CD4-positive, alpha-beta T cell treated with Interleukin-17A for 1 hour (primary cell): ENCODE measurements around the gene BPIFB4.
"Not testable (repeated sequence)": the region's sequence is repeated elsewhere in the genome, so short reads cannot be mapped to it uniquely, and the experiment has no call there.

Experiments used
- DNase-seq: peaks from one replicate; pipeline ENCODE4 v3.0.0-alpha.2; 2020

The BPIFB4 gene

GRCh38 chr20:33122297-33122696 lies 42.9 kb downstream of the BPIFB4 start:
- not testable (repeated sequence) for DNase-seq

DNA sequence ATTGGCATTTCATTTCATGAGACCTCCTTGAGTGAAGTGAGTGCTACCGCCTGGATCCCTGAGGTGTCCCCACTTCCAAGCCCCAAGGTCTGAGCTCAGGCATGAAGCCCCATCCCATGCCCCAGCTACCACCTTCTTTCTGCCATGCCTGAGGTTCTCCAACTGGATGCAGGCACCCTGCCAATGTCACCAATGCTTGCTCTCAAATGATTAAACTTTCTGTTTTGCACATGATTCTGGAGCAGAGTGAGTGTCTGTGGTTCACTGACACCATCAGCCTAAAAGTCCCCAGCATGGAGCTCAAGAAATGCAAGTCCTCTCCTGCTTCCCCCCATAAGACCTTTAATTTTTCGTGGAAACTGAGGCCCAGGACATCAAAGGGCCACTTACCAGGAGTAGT lies 44.8 kb downstream of the BPIFB4 start:
- DNase-seq = no peak

DNA sequence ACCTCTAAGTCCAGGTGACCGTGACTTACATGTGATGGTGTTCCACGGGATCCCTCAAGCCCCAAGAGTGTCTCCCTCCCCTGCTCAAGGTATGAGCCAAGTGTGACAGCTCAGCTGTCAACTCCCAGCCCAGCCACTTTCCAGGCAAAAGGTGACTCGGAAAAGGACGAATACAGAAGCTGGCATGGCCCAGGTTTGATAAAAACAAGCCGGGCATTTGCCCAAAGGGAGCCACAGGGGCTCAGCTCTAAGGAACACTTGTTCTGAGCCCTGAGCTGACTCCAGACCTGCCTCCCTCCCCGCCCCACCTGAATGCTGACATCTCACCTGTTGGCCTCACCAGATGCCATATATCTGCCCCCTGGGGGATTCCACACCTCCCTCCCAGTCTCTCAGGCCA lies 45.6 kb downstream of the BPIFB4 start:
- no peak for DNase-seq

GRCh38 chr20:33125983-33126382 lies 46.5 kb downstream of the BPIFB4 start:
- no peak for DNase-seq

- DNase-seq = no peak
Measured at GRCh38 chr20:33127422-33128097, 48.1 kb downstream of the BPIFB4 start.

DNA sequence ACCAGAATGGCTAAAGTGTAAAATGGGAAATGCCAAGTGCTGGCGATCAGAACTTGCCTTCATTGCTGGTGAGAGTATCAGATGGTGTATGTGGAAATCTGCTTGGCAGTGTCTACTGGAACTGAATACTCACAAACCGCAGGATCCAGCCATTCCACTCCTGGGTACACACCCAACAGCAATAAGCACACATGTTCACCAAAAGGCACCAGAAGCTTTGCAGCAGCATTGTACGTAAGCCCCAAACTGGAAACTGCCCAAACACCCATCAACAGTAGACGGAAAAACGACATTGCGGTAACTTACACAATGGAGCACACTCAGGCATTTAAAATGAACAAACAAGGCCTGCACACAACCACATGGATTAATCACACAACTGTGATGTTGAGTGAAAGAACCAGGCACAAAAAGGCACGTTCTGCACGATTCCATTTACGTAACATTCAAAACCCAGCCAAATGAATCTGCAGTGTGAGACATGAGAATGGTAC lies 51.2 kb downstream of the BPIFB4 start:
- DNase-seq = no peak

DNA sequence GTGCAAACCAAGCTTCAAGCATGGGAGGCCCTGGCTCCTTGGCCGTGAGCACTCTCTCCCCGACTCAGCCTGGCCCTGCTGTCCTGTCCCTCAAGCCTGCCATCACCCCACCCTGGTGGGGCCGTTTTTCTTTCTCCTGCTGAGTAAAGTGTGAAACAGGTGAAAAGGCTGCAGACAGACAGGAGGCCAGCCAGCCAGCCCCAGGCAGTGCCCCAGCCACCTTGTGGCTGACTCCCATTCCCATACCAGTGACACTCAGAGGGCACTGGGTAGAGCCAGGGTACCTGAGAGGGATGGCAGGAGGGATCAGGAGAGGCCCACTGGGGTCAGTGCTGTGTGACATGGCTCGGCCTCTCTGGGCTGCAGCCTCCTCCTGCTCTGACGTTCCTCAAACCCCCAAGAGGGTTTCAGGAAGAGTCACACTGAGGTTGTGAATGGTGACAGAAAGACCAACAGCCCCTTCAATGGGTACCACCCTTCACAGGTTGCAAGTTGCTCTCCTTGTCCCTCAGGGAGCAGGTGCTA lies 52.6 kb downstream of the BPIFB4 start:
- DNase-seq = no peak

DNA sequence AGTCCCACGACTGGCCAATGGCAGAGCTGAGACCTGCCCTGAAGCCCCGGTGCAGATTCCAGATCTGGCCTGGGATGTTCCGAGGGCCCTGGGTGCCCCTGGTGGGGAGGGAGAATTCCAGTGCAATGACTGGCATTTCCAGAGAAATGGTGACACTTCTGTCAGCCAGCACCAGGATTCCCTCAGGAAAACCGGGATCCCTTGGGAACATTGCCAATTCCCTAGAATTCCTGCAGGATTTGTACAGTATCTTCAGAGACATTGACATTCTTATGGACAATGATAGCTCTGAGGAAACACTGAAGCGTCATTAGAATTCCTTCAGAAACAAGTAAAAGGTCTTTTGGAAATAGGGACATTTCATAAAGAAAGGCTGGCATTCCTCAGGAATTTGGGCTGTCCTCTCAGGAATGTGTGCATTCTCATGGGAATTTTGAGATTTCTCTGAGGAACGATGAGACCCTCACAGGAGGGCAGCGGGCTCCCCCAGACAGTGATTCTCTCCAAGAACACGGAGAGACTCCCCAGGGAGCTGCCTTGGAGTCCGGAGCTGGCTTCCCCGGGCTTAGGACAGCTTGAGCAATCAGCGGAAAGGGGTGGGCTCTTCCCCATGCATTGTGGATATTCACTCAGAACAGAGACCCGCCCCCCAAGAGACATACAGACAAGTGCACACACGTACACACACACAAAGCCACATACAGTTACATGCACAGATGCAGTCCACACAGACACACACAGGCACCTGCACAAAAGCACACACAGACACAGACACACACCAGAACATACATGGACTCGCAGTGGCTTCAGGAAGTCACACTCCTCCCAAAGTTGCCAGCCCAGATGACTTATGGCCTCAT lies 53.3 kb downstream of the BPIFB4 start:
- DNase-seq = no peak

DNA sequence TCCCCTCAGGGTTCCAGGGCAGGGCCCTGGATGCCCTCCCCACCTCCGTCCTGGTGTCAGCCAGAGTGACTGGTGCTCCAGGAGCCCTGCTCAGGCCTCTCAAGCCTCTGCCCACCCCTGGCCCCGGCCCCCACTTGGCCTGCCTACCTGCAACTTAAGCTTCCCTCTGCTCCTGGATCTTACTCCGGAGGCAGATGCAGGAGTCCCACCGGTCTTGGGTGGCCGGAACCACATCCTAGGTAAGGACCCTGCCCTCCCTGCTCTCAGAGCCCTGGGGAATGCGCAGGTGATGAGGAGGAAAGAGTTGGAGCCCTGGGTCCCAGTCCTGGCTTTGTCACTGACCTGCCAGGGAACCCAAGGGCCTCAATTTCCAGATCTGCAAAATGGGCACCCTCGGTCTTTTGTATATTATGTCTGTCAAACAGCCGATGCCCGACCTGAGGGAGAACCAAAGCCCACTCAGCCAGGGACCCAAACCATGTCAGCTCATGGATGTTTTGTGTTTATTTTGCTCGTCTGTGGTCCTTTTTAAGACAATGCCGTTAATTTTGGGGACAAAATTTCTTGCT lies 54.0 kb downstream of the BPIFB4 start:
- DNase-seq = no peak

DNA sequence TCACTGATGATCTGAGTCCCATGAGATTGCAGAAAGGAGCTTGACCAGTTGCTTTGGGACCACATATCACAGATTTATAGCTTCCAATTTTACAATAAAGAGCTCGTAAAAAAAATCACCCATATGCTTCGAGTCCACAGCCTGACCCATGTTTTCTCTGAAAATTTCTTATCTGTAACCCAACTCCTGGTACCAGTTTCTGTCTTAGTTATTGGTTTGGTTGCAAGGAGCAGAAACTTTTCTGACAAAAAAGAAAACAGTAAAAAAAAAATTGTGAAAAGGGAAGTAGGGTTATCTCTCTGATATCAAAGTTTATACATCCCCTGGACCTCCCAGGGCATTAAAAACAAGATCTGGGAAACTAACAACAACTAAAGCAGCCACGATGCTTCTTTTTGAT lies 57.8 kb downstream of the BPIFB4 start:
- no peak for DNase-seq

- no peak for DNase-seq
Measured at GRCh38 chr20:33139467-33139866, 60.0 kb downstream of the BPIFB4 start.

DNA sequence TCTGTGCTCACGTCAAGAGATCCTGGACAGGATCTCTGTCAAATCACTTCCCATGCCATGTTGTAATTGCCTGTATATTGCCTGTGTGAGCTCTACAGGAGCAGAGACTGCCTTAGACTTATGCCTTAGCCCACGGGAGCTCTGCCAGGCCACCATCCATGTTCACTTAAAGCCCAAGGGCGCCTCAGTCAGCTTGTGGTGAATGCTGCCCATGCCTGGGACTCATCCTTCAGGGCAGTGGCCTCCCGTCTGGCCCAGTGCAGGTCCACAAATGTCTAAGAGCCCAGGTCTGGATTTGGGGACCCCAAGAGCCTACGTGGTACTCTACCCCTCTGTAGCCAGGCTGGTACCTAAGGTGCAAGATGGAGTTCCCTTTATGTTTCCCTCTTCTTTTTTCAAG lies 66.1 kb downstream of the BPIFB4 start:
- DNase-seq = no peak

GRCh38 chr20:33147299-33147698 lies 67.9 kb downstream of the BPIFB4 start:
- DNase-seq = no peak

- DNase-seq = no peak
Measured at GRCh38 chr20:33148040-33148439, 68.6 kb downstream of the BPIFB4 start.

GRCh38 chr20:33154252-33154651 lies 74.8 kb downstream of the BPIFB4 start:
- DNase-seq = no peak

- DNase-seq = no peak
Measured at GRCh38 chr20:33158637-33159385, 79.4 kb downstream of the BPIFB4 start.

DNA sequence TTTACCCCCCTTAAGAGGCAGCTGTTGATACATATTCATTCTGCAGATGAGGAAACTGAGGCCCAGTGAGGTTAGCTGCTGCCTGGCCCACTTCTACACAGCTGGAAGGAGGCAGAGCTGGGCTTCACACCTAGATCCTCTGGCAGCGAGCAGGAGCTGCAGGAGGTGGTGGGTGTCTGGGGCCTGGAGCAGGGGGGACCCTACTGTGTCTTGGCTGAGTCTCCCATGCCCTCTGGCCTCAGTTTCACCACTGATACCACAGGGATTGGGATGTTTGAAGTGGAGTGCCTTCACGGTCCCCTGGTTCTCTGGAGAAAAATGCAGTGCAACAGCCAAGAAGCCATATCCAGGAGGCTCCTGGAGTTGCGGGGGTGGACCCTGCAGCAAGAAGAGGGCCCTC lies 80.3 kb downstream of the BPIFB4 start:
- no peak for DNase-seq

GRCh38 chr20:33160681-33161080 lies 81.2 kb downstream of the BPIFB4 start:
- DNase-seq = no peak
